ENCODE results near the gene OR5AR1.

OR5AR1 gene

DNA sequence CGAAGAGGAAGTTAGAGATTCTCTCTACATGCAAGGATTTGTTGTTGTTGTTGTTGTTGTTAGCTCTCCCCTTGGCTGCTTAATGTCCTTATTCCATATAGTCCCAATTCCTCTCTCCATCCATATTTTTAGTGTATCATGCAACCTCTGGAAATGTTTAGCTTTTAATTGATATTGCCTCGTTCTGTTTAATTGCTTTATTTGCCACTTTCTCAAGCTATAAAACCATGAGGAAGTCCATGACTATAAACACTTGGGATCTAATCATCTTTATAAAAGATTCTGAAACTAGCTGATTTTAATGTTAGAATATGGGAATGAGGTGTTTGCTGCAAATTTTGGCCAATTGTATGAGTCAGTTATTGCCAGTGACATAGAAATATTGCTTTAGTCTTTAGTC lies 29.9 kb downstream of the OR5AR1 start:
- TF ChIP-seq POLR2AphosphoS5 (IDR thresholded peaks at IDR 0.05; ENCODE audit: low read depth, low read length) (no peak), POU2F2 (IDR thresholded peaks at IDR 0.05; ENCODE audit: low read depth, low read length) (no peak)
- no peak for FAIRE-seq
- no peak for DNase-seq (ENCODE audit: insufficient read length, low spot score)

- DNase-seq (ENCODE audit: insufficient read length, low spot score): no peak
- no peak for TF ChIP-seq TAF1 (IDR thresholded peaks at IDR 0.05; ENCODE audit: low read depth, low read length)
- no peak for TF ChIP-seq POLR2A (IDR thresholded peaks at IDR 0.05; ENCODE audit: low read depth, low read length)
- no peak for TF ChIP-seq PAX5 (IDR thresholded peaks at IDR 0.05; ENCODE audit: insufficient read depth, low read length, severe bottlenecking)
- TF ChIP-seq POLR2AphosphoS5 (IDR thresholded peaks at IDR 0.05; ENCODE audit: low read depth, low read length): no peak
- TF ChIP-seq SPI1 (IDR thresholded peaks at IDR 0.05; ENCODE audit: low read depth, low read length): no peak
- no peak for TF ChIP-seq POU2F2 (IDR thresholded peaks at IDR 0.05; ENCODE audit: low read depth, low read length)
- no peak for FAIRE-seq
Observed at GRCh38 chr11:56698795-56699194, 35.3 kb downstream of the OR5AR1 start, which contains the start of gene OR9G1. Gene OR9G1, plus strand, starts transcription at chr11:56699095. Its CDS starts 1,293 bp downstream, at chr11:56700388.

DNA sequence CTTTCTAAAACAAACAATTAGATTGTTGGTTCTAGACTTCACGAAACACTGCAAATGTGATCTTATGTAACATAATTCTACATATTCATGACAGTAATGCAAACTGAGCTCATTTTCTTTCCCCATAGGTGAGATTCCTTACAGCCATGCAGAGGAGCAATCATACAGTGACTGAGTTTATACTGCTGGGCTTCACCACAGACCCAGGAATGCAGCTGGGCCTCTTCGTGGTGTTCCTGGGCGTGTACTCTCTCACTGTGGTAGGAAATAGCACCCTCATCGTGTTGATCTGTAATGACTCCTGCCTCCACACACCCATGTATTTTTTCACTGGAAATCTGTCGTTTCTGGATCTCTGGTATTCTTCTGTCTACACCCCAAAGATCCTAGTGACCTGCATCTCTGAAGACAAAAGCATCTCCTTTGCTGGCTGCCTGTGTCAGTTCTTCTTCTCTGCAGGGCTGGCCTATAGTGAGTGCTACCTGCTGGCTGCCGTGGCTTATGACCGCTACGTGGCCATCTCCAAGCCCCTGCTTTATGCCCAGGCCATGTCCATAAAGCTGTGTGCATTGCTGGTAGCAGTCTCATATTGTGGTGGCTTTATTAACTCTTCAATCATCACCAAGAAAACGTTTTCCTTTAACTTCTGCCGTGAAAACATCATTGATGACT lies 36.9 kb downstream of the OR5AR1 start:
- FAIRE-seq (peak; percentile 35), DNase-seq (ENCODE audit: insufficient read length, low spot score) (no peak)
- TF ChIP-seq POLR2AphosphoS5 (IDR thresholded peaks at IDR 0.05; ENCODE audit: low read depth, low read length) (no peak), PAX5 (IDR thresholded peaks at IDR 0.05; ENCODE audit: insufficient read depth, low read length, severe bottlenecking) (no peak), TAF1 (IDR thresholded peaks at IDR 0.05; ENCODE audit: low read depth, low read length) (no peak), POLR2A (IDR thresholded peaks at IDR 0.05; ENCODE audit: low read depth, low read length) (no peak), SPI1 (IDR thresholded peaks at IDR 0.05; ENCODE audit: low read depth, low read length) (no peak), POU2F2 (IDR thresholded peaks at IDR 0.05; ENCODE audit: low read depth, low read length) (no peak)

GRCh38 chr11:56700914-56701485 lies 37.5 kb downstream of the OR5AR1 start:
- FAIRE-seq (no peak), DNase-seq (ENCODE audit: insufficient read length, low spot score) (no peak)
- no peak for TF ChIP-seq POU2F2 (IDR thresholded peaks at IDR 0.05; ENCODE audit: low read depth, low read length)
- no peak for TF ChIP-seq POLR2AphosphoS5 (IDR thresholded peaks at IDR 0.05; ENCODE audit: low read depth, low read length)
- TF ChIP-seq PAX5 (IDR thresholded peaks at IDR 0.05; ENCODE audit: insufficient read depth, low read length, severe bottlenecking): no peak
- no peak for TF ChIP-seq SPI1 (IDR thresholded peaks at IDR 0.05; ENCODE audit: low read depth, low read length)
- no peak for TF ChIP-seq TAF1 (IDR thresholded peaks at IDR 0.05; ENCODE audit: low read depth, low read length)
- TF ChIP-seq POLR2A (IDR thresholded peaks at IDR 0.05; ENCODE audit: low read depth, low read length): no peak

DNA sequence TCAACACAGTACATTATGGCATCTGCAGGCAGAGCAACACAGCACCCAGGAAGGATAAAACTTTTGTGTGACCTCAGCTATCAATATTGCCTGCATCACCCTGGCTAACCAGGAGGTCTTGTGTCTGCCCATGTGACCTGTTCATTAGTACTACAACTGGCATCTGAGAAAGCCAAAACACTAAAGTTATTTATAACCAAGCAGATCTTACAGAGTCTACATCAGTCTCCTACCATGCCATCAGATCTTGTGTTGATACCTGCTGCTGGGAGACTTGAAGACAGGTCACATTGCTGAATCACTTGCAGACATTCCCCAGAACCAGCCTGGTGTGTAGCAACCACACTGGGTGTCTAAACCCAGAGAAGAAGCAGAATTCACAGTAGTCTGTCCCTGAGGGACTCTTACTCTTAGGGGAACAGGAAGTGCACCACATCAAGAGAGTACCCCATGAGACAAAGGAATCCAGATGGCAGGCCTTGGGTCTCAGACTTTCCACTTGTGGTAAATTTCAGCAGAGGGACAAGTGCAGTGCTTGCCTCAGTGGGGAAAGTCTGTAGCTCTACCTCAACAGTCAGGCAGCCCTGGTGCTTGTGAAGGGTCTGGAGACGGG lies 42.4 kb downstream of the OR5AR1 start:
- no peak for FAIRE-seq
- TF ChIP-seq TAF1 (IDR thresholded peaks at IDR 0.05; ENCODE audit: low read depth, low read length): no peak
- no peak for TF ChIP-seq PAX5 (IDR thresholded peaks at IDR 0.05; ENCODE audit: insufficient read depth, low read length, severe bottlenecking)
- no peak for TF ChIP-seq SPI1 (IDR thresholded peaks at IDR 0.05; ENCODE audit: low read depth, low read length)
- TF ChIP-seq POLR2A (IDR thresholded peaks at IDR 0.05; ENCODE audit: low read depth, low read length): no peak
- TF ChIP-seq POLR2AphosphoS5 (IDR thresholded peaks at IDR 0.05; ENCODE audit: low read depth, low read length): no peak
- no peak for TF ChIP-seq POU2F2 (IDR thresholded peaks at IDR 0.05; ENCODE audit: low read depth, low read length)
- no peak for DNase-seq (ENCODE audit: insufficient read length, low spot score)

GRCh38 chr11:56706486-56706885 lies 43.0 kb downstream of the OR5AR1 start:
- DNase-seq (ENCODE audit: insufficient read length, low spot score) (no peak), FAIRE-seq (no peak)
- no peak for TF ChIP-seq SPI1 (IDR thresholded peaks at IDR 0.05; ENCODE audit: low read depth, low read length)
- TF ChIP-seq PAX5 (IDR thresholded peaks at IDR 0.05; ENCODE audit: insufficient read depth, low read length, severe bottlenecking): no peak
- no peak for TF ChIP-seq POU2F2 (IDR thresholded peaks at IDR 0.05; ENCODE audit: low read depth, low read length)
- no peak for TF ChIP-seq POLR2AphosphoS5 (IDR thresholded peaks at IDR 0.05; ENCODE audit: low read depth, low read length)
- TF ChIP-seq POLR2A (IDR thresholded peaks at IDR 0.05; ENCODE audit: low read depth, low read length): no peak
- no peak for TF ChIP-seq TAF1 (IDR thresholded peaks at IDR 0.05; ENCODE audit: low read depth, low read length)

DNA sequence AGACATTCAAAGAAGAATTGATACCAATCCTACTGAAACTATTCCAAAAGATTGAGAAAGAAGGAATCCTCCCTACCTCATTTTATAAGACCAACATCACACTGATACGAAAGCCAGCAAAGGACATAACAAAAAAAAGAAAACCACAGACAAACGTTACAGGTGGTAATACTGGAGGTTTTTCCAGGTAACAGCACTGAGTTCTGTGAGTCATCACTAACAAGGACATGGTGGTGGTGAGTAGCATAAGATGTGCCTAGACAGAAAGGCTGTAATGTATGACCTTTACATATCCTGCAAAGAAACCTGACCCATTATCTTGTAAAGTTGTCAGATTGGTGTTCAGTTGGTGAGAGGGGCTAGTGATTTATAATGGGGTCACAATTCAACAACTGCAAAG lies 50.7 kb downstream of the OR5AR1 start:
- TF ChIP-seq POLR2AphosphoS5 (IDR thresholded peaks at IDR 0.05; ENCODE audit: low read depth, low read length): no peak
- no peak for TF ChIP-seq SPI1 (IDR thresholded peaks at IDR 0.05; ENCODE audit: low read depth, low read length)
- TF ChIP-seq POU2F2 (IDR thresholded peaks at IDR 0.05; ENCODE audit: low read depth, low read length): no peak
- no peak for TF ChIP-seq PAX5 (IDR thresholded peaks at IDR 0.05; ENCODE audit: insufficient read depth, low read length, severe bottlenecking)
- TF ChIP-seq TAF1 (IDR thresholded peaks at IDR 0.05; ENCODE audit: low read depth, low read length): no peak
- TF ChIP-seq POLR2A (IDR thresholded peaks at IDR 0.05; ENCODE audit: low read depth, low read length): no peak
- DNase-seq (ENCODE audit: insufficient read length, low spot score): no peak
- FAIRE-seq: no peak

Measured in GM12891 (cell line).